Stimulated activated CD4-positive, alpha-beta T cell treated with anti-CD3 and anti-CD28 coated beads, Interleukin-15, amount 100 ng/mL, for 24 hours (primary cell): ENCODE results near the gene RPS4Y2.

Experiments used
- DNase-seq: peaks from one replicate; pipeline ENCODE4 v3.0.0-alpha.2; 2020

The RPS4Y2 gene

DNA sequence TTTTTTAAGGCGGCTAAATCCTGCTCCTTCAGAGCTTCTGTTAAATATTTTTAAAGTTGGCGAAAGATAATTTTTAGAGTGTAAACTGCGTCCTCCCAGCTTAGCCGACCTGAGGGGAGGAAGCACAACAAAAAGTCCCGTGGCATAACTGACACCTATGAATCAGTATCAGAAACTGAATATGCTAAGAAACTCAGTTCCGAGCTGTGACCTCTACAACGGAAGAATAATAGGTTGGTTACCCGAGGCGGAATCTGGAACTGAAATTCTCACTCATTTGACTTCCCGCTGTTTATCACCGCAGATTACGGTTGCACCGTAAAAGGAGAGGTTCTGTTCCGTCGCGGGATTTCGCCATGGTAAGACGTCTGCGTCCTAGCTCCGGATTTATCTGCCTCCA is at the start of gene RPS4Y2:
Gene RPS4Y2, plus strand, starts transcription at position 301 of the 400 bp plus-strand sequence. Its CDS starts 56 bp downstream, at position 357.
- DNase-seq, result no peak

DNA sequence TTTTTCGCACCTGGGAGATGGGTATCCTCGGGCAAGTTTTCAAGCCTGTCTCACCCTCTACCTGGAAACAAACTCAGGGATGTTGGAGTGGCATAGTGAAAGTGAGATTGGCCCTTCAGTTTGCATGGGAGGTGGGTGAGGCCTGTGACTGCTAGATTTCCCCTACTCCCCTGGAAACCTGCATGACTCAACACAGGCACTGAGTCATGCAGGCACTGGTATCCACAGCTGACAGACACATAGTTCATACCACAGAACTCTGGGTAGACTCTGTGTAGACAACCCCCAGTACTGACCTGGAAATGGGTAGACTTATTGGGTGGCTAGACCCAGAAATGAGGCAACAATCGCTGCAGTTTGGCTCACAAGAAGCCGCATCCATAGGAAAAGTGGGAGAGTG is 41.5 kb upstream of the RPS4Y2 start:
- peak; percentile 45 for DNase-seq

DNA sequence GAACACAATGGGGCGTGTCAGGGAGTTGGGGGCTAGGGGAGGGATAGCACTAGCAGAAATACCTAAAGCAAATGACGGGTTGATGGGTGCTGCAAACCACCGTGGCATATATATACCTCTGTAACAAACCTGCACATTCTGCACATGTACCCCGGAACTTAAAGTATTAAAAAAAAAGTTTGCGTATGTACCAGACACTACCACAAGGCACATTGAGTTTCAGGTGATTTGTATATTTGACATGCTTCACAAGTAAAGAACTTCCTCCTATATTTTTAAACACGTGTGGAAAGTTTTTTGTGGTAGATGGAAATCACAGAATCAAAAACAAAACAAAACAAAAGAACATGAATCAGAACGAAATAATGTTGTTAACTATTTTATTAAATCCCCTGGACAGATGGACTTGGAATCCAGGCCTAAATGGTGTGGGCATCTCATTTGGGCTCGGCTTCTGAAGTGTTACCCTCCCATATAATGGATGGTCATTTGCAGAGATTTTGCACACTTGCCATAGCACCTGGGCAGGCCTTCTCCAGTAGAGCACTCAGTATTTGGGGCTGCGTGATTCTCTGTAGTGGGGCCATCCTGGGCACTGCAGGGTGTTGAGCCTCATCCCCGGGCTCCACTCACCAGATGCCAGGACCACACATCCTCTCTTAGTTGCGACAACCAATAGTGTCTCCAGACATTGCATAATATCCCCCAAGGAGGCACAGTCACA is 29.6 kb upstream of the RPS4Y2 start:
- DNase-seq, result no peak

DNA sequence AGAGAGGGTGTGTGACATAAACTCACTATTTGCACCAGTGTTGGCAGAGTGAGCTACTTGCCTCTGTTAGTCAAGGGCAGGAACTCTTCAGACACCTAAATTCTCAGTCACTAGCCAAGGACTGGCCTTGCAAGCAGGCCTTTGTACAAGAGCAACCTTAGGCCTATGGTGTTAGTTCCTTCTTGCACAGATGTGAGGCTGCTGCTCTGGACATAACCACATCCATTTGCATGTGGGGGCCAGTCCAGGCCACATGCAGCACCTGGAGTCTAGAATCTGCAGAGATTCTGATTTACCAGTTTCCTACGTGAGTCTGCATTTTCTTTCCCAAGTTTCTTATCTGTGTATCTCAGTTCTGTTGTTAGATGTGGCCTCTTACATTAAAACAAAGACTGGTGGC is 20.7 kb upstream of the RPS4Y2 start:
- DNase-seq, result no peak

DNA sequence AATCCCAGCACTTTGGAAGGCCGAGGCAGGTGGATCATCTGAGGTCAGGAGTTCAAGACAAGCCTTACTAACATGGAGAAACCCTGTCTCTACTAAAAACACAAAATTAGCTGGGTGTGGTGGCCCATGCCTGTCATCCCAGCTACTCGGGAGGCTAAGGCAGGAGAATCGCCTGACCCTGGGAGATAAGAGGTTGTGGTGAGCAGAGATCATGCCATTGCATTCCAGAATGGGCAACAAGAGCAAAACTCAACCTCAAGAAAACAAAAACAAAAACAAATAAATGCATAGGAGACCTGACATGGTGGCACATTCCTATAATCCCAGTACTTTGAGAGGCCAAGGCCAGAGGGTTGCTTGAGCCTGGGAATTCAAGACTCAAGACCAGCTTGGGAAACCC is 16.1 kb upstream of the RPS4Y2 start:
- DNase-seq, result no peak

DNA sequence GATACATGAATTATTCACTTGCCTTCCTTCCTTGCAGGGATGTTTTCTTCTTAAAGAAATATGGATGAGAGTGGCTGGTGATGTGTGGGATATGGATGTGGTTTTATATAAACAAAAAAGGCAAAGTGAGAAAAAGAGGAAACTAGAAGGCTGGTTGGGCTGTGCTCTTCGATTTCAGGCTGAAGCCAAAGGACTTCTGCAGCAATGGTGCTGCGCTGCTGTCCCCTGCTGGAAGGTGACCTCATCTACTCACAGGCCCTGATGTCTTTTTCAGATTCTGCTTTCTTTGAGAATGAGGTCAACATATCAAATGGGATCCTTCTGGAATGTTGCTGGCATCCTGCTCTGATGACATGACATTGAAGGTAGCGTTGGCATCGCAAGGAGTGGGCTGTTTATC is 15.3 kb upstream of the RPS4Y2 start:
- DNase-seq, result peak; percentile 22

DNA sequence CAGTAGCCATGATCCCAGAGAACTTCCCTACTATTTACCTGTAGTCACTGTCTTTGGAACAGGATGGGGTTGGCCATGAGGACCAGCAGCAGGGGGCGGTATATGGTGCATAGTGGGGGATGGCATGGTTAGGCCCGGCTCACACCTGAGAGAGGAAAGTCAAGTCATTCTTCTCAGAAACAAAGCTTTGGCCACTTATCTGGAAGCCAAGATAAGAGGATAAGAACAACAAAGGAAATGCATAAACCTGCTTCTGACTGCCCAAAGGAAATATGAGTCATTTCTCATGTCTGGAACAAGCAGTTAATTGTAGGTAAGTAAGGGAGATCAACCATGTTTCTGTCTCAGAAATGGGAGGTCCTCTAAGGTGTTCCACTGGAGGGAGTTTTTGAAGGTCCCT is 10.8 kb upstream of the RPS4Y2 start:
- DNase-seq, result peak; percentile 42

DNA sequence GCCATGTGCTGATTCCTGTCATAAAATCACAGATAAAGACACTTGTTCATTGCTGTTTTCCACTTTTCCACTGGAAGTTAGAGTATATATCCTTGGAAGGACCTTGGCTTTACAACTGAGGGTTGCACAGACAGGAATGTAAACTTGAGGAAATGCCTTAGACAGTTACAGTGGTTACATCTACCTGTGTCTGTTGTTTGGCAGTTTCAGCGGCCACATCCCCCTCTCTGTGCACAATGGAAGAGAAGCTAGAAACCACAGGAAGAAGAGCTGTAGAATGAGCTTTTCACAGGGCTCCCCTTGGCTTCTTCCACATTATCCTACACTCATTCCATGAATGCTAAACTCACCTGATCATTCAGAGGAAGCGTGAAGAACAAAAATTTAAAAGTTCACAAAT is 9.0 kb upstream of the RPS4Y2 start:
- DNase-seq, result no peak

DNA sequence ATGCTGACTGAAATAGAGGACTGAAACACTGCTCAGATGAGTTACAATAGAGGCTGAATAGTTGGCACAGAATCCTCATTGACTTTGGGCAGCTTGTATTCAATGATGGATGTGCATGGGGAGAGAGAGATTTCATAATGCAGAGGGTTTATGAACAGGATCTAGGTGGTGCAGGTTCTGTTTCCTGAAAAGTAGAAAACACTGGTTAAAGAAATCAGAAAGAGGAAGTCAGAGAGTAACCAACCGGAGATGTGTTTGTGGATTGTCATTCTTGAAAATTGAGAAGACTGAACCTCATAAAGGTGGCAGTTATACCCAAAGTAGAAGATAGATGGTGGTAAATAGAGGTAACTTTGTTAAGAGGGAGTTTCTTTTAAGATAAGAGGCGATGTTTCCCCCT is 8.0 kb downstream of the RPS4Y2 start:
- no peak for DNase-seq

DNA sequence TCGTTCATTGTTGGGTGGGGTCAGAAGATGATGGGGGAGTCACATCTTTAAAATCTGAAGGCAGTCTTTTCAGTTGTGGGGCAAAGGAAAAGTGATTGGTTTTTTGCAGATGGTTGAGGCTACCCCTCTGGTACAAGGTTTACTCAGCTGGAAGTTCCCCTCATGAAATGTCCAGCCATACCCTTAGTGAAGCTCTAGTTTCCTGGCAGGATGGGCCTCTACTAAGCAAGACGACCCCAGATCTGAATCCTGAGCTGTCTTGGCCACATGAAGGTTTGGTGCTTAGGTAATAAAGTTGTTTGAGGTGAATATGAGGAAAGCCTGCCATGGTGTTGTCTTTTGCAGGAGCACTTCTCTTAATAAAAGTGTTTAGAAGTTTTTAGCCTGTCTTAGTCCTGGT is 9.2 kb downstream of the RPS4Y2 start:
- no peak for DNase-seq

DNA sequence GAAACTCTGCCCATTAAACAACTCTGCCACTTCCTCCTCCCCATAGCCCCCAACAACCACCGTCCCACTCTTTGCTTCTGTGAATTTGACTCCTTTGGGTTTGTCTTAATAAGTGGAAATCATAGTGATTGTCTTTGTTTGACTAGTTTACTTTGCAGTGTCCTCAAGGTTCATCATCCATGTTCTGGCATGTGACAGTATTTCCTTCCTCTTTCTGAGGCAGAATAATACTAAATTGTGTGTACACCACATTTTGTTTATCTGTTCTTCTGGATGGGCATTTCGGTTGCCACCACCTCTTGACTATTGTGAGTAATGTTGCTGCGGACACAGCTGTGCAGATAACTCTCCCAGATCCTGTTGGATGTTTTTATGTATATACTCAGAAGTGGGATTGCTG is 14.8 kb downstream of the RPS4Y2 start:
- DNase-seq, result no peak

DNA sequence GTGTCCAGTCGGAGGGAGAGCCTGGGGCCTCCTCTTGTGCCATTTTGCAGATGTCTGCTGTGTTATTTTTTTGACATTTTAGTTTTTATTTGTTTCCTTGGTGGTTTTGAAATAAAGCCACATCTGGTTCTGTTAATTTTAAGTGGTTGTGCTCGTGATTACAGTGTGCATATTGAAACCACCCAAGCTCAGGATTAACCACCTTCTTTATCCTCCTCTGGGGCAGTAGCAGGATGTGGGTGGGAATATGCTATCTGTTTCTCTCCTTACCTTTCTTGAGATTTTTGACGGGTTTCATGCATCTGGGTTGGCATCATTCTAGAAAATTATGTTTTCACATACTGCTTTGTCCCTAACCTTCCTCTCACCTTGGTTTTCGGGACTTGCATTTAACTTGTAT is 20.2 kb downstream of the RPS4Y2 start:
- DNase-seq, result no peak

DNA sequence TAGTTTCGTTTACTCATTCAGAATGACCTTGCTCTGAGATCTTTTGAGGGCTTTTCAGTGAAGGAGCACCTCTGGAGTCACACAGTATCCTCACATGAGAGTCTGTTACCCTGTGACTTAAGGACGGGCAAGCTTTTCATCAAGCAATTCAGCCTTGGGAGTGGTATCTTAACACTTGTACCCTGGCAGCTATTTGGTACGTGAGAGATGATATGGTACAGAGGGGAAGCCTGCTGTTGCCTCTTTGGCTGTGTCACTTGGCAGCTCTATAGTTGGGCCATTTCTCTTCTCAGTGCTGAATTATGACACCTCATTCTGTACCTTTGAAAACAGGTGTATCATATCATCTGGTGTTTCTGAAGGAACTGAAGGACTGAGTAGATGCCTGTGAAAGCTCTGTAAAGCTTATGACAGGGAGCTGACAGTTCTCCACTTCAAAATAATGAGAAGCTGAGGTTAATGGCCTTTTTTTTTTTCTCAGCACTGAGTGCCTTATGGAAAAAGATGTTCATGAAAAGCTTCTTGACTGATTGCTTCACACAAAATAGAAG is 24.3 kb downstream of the RPS4Y2 start:
- DNase-seq, result no peak

DNA sequence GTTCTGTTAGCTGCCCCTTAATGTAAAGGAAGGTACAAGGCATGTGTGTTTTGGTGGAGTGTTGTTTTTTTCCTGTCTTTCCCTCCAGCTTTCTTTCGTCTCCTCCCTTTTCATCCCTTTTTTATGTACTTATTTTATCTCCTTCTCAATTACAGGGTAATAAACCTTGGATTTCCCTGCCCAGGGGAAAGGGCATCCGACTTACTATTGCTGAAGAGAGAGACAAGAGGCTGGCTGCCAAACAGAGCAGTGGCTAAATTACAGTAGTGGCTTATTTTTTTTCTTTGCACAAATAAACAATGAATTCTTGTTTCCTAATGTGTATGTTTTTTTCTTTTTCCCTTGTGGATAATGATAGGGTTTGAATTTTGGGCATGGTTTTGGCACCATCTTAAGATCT is 24.9 kb downstream of the RPS4Y2 start:
- DNase-seq, result no peak

DNA sequence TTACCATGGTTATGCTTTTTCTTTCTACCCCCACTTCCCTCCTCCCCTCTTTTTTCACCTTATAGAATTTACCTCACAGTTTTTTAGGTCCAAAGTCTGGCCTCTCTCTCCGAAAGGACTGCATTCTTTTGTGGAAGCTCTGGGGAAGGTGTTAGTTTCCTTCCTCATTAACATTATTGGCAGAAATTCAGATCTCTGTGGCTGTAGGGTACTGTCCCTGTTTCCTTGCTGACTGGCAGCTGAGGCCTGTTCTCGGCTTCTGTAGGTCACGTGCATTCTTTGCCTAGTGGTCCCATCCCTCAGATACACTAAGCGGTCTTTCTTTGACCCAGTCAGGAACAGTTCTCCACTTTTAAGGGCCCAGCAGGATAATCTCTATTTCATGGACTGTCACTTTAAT is 25.5 kb downstream of the RPS4Y2 start:
- no peak for DNase-seq

DNA sequence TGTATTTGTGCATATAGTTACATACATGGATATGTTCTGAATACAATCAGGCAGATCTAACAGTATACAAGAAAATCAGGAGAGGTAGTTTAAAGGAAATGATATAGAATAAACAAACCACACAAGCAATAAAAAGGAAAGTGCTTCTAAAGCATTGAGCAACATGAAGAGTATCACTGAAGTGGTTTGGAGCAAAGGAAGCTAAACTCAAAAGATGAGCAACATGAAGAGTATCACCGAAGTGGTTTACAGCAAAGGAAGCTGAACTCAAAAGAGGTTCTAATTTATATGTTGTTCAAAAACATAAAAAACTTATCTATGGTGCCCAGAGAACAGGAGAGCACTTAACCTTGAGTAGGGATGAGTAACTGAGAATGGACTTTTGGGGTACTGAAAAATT is 29.1 kb downstream of the RPS4Y2 start:
- no peak for DNase-seq

DNA sequence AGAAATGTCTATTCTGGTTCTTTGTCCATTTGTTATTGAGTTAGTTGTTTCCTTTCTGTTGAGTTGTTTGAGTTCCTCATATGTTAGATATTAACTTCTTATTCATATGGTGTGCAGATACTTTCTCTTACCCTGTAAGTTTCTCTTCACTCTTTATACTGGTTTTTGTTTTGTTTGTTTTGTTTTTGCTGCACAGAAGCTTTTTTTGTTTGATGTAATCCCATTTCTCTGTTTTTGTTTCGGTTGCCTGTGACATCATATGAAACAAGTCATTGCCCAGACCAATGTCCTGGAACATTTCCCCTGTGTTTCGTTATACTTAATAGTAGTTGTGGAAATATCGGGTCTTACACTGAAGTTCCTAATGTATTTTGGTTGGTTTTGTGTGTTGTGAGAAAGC is 31.2 kb downstream of the RPS4Y2 start:
- DNase-seq, result no peak

DNA sequence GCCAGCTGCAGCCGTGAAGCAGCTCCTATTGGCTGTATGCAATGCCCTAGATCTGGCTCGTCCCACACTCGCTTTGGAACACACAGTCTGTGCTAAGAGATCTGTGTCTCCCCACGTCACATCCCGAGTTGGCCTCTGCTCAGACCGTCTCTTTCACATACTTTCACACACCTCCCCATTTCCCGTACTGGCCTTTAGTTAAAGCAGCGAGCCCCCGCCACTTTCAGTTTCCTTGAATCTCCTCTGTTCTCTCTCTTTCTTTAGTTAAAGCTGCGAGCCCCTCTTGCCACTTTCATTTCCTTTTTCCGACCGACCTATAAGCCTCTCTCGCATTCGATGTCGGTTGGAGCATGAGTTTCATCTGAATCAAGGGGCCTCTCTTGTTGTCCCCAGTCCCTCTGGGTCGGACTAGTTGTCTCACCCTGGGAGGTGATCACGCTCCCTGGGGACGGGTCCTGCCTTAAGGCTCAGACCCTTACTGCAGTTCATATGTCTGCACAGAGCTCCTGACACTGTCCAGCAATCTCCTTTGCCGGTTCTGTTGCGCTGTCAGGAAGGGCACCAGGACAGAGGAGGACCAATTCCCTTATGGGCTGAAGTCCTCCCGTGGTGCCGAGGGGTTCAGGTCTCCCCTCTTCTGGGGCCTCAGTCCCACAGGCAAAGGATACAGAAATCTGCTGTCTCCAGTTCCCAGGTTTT is 42.6 kb downstream of the RPS4Y2 start:
- DNase-seq, result peak; percentile 9

DNA sequence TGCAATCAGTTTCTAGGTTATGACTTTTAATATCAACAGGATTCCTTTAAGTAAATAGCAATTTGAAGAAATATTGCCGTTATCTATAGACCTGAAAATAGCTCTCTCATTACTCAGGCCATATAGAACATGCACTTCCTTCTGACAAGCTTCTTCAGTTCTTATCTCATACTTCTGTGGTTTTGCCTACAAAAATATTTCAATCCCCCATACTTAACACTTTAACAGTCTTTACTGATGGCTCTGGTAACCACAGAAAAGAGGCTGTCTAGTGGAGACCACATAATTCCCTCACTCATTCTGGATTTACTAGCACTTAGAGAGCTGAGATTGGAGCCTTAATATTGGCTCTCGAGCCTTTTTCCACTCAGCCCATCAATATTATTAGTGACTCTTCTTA is 46.8 kb downstream of the RPS4Y2 start:
- DNase-seq, result no peak

DNA sequence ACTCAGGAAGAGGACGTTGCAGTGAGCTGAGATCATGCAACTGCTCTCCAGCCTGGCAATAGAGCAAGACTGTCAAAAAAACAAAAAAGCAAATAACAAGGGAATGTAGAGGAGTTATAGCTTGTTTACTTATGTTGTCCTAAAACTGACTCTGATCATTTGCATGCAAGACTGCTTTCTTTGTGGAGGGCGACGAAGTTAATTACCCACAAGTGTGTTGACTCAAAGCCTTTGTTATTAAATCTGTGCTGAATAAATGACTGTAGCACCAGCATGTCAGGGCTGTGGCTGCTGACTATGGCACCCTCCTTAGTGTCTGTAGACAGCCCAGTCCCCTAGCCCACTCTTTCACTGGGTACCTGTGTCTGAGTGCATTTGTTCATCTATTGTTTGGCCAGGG is 50.3 kb downstream of the RPS4Y2 start:
- DNase-seq, result no peak

DNA sequence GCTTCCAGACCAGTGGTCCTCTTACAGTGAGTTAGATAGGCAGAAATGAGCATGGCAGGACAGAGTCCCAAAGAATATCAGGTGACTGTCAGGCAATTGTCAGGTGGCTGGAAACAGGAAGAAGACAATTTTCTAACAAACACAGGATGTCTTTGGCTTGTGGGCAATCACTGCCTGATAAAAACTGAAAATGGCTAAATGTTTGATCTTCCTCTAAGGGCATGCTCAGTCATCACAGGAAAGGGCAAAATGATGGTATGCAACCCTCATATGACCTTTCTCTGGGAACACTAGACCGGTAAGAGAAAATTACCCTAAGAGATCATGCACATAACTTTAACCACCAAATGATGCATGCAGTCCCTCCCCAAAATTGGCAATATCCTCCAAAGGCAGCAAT is 57.6 kb downstream of the RPS4Y2 start:
- no peak for DNase-seq

DNA sequence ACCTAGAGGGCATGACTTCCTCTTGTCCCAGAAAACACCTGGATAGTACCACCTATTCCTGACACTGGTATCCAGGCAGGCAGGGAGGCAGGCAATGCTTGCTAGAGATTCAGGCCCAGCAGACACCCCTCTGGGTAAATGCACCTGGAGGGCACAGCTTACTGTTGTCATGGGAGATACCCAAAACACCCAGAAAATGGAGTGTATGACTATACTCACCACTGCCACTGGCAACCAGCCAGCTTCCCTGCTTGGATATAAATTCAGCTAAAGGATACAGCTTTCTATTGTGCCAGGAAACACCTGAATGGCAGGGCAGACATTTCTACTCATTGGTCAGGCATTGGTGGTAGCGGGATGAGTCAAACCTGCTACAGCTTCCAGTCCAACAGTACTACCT is 58.9 kb downstream of the RPS4Y2 start:
- DNase-seq, result peak; percentile 5

DNA sequence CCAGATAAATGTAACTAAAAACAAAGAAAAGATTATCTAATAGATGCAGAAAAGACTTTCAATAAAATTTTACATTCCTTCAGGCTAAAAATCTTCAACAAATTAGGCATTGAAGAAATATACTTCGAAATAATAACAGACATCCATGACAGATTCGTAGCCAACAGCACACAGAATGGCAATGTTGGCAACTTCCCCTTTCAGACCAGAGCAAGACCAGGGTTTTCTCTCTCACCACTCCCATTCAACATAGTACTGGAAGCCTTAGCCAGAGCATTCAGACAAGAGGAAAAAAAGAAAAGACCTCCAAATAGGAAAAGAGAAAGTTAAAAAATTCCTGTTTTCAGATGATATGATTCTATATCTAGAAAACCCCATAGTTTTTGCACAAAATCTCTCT is 61.2 kb downstream of the RPS4Y2 start:
- no peak for DNase-seq
